Renal cortex interstitium (tissue), 11 donors: ENCODE data around the gene VAMP2. TPM values are rescaled to one million over a fixed set of nuclear protein-coding genes. Genes with fewer than 3 reads are reported as not detected.
A peak's percentile ranks its signal among the peaks of the same experiment; 100 is the strongest.

ENCODE experiments used
- DNase-seq, 11 donors: peaks; one replicate each; pipeline ENCODE4 v3.0.0-alpha.2; 2013; ENCODE audit warnings: low read depth in 9 of 11, low spot score in 4 of 11; ENCODE audit errors: extremely low read depth in 1 of 11
- polyA plus RNA-seq, 3 donors: library from polyadenylated mRNA; unstranded; fragments of 120-200 nt; gene quantifications; one replicate each; pipeline ENCODE4 v1.2.1, GENCODE V29; 2013; ENCODE audit not compliant: insufficient read length in 3 of 3

Gene VAMP2
- polyA plus RNA-seq, 3 donors: 107 to 150 (median 110) TPM

DNA sequence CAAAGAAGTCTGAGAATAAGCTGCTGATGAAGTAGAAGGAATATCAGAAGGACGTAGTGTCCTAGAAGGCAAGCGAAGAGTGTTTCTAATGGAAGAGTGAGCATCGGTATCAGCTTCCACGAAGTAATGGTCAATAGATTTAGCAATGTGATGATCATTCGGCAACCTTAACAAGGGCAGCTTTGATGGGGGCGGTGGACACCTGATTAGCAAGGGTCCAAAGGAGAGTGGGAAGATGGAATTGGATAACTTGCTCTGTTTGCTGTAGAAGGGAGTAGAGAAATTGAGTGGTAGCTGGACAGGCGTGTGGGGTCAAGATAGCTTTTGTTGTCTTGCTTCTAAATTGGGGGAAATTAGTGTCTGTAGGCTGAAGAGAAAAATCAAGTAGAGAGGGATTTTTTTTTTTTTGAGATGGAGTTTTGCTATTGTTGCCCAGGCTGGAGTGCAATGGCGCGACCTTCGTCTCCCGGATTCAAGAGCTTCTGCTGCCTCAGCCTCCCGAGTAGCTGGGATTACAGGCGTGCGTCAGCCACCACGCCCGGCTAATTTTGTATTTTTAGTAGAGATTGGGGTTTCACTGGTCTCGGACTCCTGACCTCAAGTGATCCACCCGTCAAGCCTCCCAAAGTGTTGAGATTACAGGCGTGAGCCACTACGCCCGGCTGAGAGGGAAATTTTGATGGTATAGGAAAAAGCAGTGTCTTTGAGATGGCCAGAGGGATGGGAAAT lies 24.9 kb downstream of the VAMP2 start:
- DNase-seq: no peak

DNA sequence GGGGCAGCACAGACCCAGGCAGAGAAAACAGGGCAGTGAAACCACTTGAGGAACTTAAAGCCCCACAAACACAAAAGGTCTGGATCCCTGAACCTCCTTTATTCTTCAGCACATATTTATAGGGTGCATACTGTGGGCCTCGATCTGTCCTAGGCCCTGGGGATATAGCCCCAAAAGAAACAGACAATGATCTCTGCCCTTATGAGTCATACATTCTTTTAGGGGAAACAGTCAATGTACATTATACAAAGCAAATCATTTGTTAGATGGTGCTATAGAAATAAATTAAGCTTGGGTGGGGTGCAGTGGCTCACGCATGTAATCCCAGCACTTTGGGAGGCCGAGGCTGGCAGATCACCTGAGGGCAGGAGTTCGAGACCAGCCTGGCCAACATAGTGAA lies 28.8 kb downstream of the VAMP2 start:
- DNase-seq: no peak

DNA sequence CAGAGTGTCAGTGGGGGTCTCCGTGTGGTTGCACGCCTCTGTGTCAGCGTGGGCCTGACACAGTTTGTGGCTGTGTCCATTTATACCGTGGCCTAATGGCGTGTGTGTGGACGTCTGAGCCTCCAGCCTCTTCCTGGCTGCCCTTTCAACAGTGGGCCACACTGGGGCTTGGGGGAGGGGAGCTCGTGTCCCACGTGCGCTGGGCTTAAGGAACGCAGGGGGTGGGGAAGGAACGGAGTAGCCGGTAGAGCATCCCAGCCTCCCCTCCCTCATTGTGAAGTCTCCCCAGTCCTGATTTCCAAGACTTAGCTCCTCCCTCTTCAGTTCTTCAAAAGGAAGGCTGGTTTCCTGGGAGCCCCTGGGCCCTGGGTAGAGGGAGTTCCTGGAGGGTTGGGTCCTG lies 29.3 kb downstream of the VAMP2 start:
- DNase-seq: no peak

DNA sequence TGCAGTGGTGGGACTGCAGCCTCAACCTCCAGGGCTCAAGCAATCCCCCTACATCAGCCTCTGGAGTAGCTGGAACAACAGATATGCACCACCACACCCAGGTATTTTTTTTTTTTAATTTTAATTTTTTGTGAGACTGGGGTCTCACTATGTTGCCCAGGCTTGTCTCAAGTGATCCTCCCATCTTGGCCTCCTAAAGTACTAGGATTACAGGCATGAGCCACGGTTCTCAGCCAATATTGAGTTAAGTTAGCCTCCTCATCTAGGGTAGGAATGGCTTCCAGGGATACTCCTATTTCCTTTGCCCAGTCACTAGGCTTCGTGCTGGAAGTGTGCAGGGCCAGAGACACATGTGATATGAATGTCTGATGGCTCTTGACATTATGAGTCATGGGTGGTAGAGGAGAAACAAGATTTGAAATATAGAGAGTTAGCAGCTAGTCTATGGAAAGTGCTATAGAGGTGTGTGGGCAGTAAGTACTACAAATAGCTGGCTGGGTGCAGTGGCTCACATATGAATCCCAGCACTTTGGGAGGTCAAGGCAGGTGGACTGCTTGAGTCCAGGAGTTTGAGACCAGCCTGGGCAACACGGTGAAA lies 30.8 kb downstream of the VAMP2 start:
- no peak for DNase-seq

DNA sequence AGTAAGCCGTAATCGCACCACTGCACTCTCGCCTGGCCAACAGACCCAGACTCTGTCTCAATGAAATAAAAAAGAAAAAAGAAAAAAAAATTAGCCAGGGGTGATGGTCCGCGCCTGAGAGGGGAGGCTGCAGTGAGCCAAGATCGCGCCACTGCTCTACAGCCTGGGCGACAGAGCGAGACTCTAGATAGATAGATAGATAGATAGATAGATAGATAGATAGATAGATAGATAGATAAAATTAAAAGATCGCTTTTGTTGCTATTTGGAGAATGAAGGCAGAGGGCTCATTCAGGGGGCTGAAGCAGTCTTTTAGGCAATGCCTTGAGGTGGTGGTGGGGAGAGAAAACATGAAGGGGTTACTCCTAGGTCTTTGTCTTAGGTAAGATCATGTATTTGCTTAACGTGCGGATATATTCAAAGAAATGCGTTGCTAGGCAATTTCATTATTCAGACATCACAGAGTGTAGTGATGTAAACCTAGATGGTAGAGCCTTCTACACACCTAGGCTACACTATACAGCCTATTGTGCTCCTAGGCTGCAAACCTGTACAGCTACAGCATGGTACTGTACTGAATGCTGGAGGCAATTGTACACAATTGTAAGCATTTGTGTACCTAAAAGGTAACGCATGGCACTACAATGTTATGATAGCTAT lies 34.5 kb downstream of the VAMP2 start:
- no peak for DNase-seq

DNA sequence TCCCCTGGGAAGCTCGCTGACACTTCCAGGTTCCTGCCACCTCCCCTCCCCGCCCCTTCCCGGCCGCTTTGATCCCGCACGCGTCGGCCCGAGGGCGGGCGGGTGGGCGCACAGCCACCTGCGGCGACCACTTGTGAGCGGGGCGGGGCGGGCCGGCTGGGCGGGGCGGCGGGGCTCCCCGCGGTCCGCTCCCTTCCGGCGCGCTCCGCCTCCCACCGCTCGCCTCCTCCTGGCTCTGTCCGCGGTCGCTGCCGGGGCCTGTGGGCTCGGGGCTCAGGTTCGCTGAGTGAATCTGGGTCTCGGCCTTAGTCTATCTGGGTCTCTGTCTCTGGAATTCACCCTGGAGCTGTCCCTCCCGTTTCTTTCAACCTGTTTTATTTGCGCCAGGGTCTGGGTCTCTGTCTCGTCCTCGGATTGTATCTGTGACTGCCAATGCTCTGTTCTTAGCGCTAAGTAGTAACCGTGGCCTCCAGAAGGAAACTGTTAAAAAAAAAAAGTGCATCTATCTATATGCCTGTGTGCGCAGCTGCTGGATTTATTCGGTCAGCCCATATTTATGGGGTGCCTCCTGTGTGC lies 36.2 kb downstream of the VAMP2 start:
- DNase-seq: peak in 1 of 11 donors; percentile 29

DNA sequence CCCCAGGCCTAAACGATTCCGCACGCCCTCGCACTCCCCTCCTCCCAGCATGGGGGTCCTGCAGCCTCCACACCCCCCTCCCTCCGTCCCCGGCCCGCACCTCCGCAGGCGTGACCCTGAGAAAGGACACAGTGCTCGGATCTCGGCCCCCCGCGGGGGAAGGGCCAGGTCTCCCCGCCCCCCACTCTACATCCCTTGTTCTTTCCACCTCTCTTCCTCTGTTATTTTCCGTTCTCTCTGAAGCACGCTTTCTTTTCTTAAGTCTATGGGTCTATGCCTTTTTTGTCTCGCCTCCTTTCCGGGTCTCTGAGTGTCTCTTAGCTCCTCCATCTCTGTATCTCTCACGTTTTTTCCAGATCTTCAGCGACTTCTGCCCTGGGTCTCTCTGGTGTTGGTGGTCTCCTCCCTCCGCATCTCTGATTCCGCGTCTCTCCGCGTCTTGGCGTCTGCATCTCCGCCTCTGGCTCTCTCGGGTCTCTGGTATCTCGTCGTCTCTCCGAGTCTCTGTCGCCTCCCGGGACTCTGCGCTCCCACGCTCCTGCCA lies 36.7 kb downstream of the VAMP2 start:
- peak in 1 of 11 donors; percentile 15 for DNase-seq

DNA sequence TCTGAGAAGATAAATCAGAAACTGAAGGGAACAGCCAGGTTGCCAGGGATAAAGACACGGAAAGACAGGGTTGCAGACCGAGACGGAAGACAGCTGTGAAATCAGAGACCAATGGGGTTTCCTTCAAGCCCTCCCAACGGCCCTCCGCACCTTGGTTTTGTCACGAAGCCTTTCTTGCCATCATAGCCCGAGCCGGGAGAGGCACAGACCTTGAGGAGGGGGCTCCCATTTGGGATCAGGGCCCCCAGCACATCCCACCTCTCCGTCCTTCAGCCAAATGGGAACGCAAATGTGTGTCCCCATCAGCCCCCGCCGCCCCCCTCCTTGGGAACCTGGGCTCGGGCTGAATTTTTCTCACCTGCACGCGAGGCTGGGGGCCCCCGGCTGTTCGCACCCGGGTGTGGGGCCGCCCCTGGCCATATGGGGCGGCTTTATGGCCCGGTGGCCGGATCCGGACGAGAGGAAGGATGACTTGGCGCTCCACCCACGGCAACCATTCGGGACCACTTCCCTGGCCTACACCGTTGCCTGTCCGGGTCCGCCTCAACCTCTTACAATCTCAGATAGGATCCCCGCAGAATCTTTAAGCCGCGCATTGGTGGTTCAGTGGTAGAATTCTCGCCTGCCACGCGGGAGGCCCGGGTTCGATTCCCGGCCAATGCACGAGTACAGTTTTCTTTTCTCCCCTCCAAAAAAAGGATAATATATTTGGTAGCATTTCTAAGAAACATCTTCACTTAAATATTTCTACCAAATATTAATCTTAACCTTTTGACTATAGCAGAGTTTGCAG lies 37.4 kb downstream of the VAMP2 start:
- peak in 3 of 11 donors; percentile 65 to 78 (median 75) for DNase-seq

DNA sequence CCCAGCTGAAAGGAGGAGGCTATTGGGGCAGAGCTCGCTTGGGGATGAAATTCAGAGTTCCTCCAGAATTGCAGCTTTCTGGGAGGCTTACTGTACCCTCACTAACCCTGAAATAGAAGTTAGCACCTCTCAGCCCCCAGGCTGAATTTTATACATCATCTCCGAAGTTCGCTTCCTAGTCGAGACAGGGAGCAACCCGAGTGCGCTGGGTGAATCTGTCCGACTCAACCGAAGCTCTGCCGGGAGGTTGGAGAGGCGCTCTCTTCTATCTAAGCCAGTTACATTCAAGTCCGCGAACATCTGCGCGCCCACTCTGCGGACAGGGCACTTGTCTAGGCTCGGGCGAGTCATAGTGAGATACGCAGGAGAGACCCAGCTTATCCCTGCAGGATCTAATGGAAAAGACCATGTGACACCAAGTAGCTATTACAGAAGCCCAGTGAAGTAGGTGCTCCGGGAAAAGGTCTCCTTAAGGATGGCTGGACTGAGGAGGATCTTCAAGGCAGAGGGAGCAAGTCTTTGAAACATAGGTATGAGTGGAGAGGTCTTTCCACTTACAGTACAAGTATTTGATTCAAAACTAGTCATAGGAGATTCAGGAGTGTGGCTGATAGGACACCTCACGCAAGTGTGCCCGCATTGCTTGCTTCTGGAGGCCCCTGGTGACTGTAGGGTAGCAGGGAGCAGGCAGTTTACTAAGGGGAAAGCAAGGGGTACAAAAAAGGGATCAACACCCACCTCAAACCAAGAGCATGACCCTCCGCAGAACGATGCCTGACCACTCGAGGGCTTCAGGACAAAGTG lies 38.2 kb downstream of the VAMP2 start:
- DNase-seq: no peak

DNA sequence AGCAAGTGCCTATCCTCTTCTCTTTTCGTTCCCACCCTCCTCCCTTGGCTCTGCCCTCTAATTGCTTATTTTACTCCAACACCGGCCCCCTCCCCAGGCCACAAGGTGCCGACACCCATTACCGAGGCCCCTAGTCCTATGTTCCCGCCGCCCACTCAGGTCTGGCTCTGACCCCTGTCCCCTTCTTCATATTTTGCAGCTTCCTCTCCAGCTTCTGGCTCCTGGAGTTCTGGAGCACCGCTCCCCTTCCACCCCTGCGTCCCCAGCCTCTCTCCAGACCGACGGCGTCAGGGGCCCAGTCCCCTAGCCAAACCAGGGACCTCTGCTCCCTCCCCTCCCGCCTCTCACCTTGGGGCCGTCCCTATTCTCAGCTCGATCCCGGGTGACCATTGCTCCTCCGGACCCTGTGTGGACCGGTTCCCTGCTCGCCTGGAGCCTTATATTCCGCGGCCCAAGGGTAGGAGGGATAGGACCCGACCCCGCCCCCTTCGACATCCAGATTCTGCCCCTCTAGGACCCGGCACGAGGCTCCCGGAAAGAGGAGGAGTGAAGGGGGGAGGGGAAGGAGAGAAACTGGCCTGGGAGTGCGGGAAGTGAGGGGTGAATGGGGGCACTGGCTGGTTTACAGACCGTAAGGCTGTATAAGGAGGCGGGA lies 38.9 kb downstream of the VAMP2 start, which contains the start of gene HES7:
Gene HES7, minus strand, starts transcription at position 412 of the 655 bp plus-strand sequence. Its CDS starts 22 bp downstream, at position 390.
- DNase-seq: peak in 1 of 11 donors; percentile 13

DNA sequence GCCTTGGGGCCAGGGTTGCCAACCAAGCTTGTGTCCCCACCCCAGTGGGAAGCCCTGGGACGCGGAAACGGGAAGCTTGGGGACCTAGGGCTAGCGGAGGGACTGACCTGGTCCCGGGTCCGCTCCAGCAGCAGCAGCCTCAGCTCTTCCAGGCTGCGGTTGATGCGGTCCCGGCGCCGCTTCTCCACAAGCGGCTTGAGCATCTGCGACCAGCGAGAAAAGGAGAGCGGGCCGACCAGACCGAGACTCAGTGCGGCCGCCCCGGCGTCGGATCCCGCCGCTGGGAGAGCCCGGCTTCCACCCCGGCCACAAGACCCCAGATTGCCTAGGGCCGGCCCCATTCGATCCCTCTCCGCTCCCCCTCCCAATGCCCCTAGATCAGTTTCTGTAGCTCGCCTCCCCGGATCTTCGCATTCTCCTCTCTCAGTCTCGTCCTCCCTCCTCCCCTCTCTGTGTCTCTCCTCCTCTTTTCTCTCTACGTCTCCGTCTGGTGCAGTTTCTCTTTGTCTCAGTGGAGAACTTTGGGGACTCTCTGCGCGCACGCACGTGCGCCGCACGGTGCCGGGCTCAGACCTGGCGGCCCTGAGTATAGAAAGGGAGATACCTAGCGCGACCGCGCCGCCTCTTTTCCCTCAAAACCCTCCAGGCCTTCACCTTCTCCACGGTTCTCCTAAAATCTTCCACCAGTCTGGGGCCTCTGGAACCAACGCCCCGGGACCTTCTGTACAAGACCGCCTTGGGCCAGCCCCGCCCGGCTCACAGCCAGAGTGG lies 39.6 kb downstream of the VAMP2 start:
- peak in 1 of 11 donors; percentile 13 for DNase-seq

DNA sequence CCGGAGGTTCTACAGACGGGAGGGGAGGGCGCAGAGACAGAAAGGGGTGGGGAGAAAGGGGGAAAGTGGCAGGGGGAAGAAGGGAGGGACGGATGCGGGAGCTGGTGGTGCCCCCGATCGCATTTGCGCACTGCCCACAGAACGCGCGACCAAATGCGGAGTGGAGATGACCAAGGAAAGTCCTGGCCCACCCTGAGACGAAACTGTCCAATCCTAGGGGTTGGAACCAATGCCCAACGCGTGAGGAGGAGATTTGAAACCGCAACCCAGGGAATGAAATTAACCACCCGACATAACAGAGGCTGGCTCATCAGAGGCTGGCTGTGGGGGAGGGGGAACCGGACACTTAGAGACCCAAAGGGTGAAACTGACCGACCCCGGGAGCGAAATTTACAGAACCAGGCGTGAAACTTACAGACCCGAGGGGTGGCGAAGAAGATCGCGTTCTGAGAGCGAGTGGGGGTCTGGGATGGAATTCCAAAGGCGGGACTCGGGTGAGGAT lies 40.3 kb downstream of the VAMP2 start:
- DNase-seq: peak in 1 of 11 donors; percentile 20

DNA sequence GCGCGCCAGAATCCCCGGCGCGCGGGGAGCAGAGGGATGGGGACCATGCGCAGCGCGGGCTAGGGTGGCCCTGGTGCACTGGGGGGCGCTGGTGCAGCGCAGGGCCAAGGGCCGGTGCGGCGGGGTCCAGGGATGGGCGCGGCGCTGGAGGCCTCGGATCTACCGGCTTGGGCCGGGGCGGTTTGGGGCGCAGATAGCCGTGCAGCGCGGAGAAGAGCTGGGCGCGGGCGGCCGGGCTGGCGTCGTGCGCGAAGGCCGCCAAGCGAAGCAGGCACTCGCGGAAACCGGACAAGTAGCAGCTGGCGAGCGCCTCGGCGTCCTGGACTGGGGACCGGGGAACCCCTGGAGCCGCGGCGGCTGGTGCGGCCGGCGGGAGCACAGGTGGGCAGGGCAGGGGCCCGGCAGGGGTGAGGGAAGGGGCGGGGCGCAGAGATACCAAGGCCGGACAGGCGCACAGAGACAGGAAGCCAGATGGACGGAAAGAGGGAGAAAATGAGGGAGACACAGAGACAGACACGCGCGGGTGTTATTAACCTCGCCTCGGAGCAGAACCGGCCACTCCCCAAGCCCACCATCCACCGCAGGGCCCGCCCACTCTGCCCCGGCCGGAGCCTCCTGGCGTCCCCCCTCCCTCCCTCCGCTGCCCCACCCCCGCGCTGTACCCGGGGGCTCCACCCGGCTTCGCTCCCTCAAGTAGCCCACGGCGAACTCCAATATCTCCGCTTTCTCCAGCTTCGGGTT lies 40.9 kb downstream of the VAMP2 start:
- DNase-seq: peak in 1 of 11 donors; percentile 52

DNA sequence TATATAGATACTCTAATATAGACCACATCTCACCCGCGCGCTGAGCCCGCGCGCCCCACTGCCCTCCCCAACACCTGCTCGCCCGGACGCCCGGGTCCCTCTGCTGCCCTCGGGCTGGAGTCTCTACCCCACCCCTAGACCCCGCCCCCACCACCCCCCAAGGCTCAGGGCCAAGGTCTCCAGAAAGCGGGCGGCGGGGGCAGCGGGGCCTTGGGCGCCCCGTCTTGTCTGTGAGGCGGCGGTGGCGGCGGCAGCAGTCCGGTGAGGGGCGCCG lies 41.4 kb downstream of the VAMP2 start:
- DNase-seq: no peak

DNA sequence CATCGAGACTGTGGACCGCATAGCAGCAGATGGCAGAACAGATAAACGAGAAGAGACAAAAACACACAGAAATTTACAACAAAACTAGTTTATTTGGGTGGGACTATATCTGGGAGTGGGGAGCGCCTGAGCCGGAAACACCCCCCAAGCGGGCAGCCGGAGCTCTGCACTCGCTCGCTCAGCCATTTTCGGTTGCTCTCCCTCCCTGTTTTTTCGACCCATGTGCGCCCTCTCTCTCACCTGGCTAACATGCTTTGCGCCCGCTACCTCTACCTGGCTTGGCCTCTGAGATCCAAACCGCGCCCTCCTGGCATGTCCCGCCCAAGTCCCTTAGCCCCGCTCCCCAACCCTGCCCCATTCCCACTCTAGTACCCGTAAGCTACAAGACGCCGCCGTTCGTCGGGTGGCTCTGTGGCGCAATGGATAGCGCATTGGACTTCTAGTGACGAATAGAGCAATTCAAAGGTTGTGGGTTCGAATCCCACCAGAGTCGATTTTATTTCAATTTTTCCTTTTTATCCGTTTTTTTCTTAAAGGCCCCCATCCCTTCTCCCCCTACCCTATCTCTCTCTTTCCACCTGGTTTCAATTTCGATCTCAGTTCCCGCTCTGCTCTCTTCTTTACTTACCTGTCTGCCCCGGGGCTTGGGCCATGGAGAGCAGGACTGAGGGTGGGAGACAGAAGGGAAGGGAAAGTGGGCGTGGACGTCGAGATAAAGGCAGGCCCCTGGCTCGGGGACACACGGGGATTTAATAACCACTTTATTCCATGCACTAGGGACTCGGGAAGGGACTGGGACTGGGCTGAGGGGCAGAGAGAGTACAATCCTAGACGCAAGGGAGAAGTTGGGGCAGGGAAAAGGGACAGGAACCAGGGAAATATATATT lies 42.0 kb downstream of the VAMP2 start:
- peak in 1 of 11 donors; percentile 11 for DNase-seq
